ENCODE results near the gene LGR4.
A peak's percentile ranks its signal among the peaks of the same experiment; 100 is the strongest.

Gene LGR4

GRCh38 chr11:27460158-27460978 is 12.2 kb downstream of the LGR4 start:
- peaks cover 8 to 27% of the 10 kb centered on the region in 2 donors for H3K4me1 ChIP-seq (ENCODE audit: control insufficient read depth in 1 of 2, insufficient read depth in 2 of 2, low read length in 2 of 2)
- no peak overlapping the region for H3K9ac ChIP-seq (ENCODE audit: low read depth in 1 of 2, low read length in 2 of 2)

GRCh38 chr11:27459191-27459590 is 13.4 kb downstream of the LGR4 start:
- Histone ChIP-seq H3K9me3 (ENCODE audit: control insufficient read depth in 1 of 2, low read length in 2 of 2) (no peaks in the 10 kb centered on the region), H3K27me3 (ENCODE audit: control insufficient read depth in 1 of 2, insufficient read depth in 2 of 2, low read length in 2 of 2) (no peaks in the 10 kb centered on the region), H3K36me3 (ENCODE audit: control insufficient read depth in 1 of 2, insufficient read depth in 2 of 2, low read length in 2 of 2) (peaks cover 0 to 2% of the 10 kb centered on the region in 2 donors), H3K4me1 (ENCODE audit: control insufficient read depth in 1 of 2, insufficient read depth in 2 of 2, low read length in 2 of 2) (peaks cover 3 to 17% of the 10 kb centered on the region in 2 donors), H3K4me3 (ENCODE audit: low read depth in 1 of 2, low read length in 2 of 2) (no peak overlapping the region), H3K9ac (ENCODE audit: low read depth in 1 of 2, low read length in 2 of 2) (no peak overlapping the region), H3K27ac (ENCODE audit: low read depth, low read length) (no peak overlapping the region)

More at GRCh38 chr11:27460158-27460978, 12.2 kb downstream of the LGR4 start:
- Histone ChIP-seq H3K9me3 (ENCODE audit: control insufficient read depth in 1 of 2, low read length in 2 of 2) (no peaks in the 10 kb centered on the region), H3K27ac (ENCODE audit: low read depth, low read length) (no peak overlapping the region), H3K36me3 (ENCODE audit: control insufficient read depth in 1 of 2, insufficient read depth in 2 of 2, low read length in 2 of 2) (peaks cover 0 to 2% of the 10 kb centered on the region in 2 donors), H3K27me3 (ENCODE audit: control insufficient read depth in 1 of 2, insufficient read depth in 2 of 2, low read length in 2 of 2) (no peaks in the 10 kb centered on the region), H3K4me3 (ENCODE audit: low read depth in 1 of 2, low read length in 2 of 2) (no peak overlapping the region)

- Histone ChIP-seq H3K27ac (ENCODE audit: low read depth, low read length) (no peak overlapping the region), H3K27me3 (ENCODE audit: control insufficient read depth in 1 of 2, insufficient read depth in 2 of 2, low read length in 2 of 2) (no peaks in the 10 kb centered on the region), H3K9me3 (ENCODE audit: control insufficient read depth in 1 of 2, low read length in 2 of 2) (no peaks in the 10 kb centered on the region), H3K36me3 (ENCODE audit: control insufficient read depth in 1 of 2, insufficient read depth in 2 of 2, low read length in 2 of 2) (peaks cover 0 to 2% of the 10 kb centered on the region in 2 donors), H3K9ac (ENCODE audit: low read depth in 1 of 2, low read length in 2 of 2) (no peak overlapping the region), H3K4me1 (ENCODE audit: control insufficient read depth in 1 of 2, insufficient read depth in 2 of 2, low read length in 2 of 2) (peaks cover 3 to 12% of the 10 kb centered on the region in 2 donors), H3K4me3 (ENCODE audit: low read depth in 1 of 2, low read length in 2 of 2) (no peak overlapping the region)
Observed at GRCh38 chr11:27458182-27458581, 14.4 kb downstream of the LGR4 start.

GRCh38 chr11:27456795-27457329 is 15.7 kb downstream of the LGR4 start:
- H3K4me3 ChIP-seq (ENCODE audit: low read depth in 1 of 2, low read length in 2 of 2), result no peak overlapping the region
- H3K4me1 ChIP-seq (ENCODE audit: control insufficient read depth in 1 of 2, insufficient read depth in 2 of 2, low read length in 2 of 2), result peaks cover 9 to 17% of the 10 kb centered on the region in 2 donors
- H3K27ac ChIP-seq (ENCODE audit: low read depth, low read length), result no peak overlapping the region
- H3K9me3 ChIP-seq (ENCODE audit: control insufficient read depth in 1 of 2, low read length in 2 of 2), result no peaks in the 10 kb centered on the region
- H3K36me3 ChIP-seq (ENCODE audit: control insufficient read depth in 1 of 2, insufficient read depth in 2 of 2, low read length in 2 of 2), result peaks cover 0 to 2% of the 10 kb centered on the region in 2 donors
- no peak overlapping the region for H3K9ac ChIP-seq (ENCODE audit: low read depth in 1 of 2, low read length in 2 of 2)
- no peaks in the 10 kb centered on the region for H3K27me3 ChIP-seq (ENCODE audit: control insufficient read depth in 1 of 2, insufficient read depth in 2 of 2, low read length in 2 of 2)

GRCh38 chr11:27456140-27456794 is 16.3 kb downstream of the LGR4 start:
- Histone ChIP-seq H3K27me3 (ENCODE audit: control insufficient read depth in 1 of 2, insufficient read depth in 2 of 2, low read length in 2 of 2) (no peaks in the 10 kb centered on the region), H3K9ac (ENCODE audit: low read depth in 1 of 2, low read length in 2 of 2) (no peak overlapping the region), H3K9me3 (ENCODE audit: control insufficient read depth in 1 of 2, low read length in 2 of 2) (no peaks in the 10 kb centered on the region), H3K36me3 (ENCODE audit: control insufficient read depth in 1 of 2, insufficient read depth in 2 of 2, low read length in 2 of 2) (peaks cover 0 to 2% of the 10 kb centered on the region in 2 donors), H3K4me1 (ENCODE audit: control insufficient read depth in 1 of 2, insufficient read depth in 2 of 2, low read length in 2 of 2) (peaks cover 13 to 21% of the 10 kb centered on the region in 2 donors), H3K27ac (ENCODE audit: low read depth, low read length) (no peak overlapping the region), H3K4me3 (ENCODE audit: low read depth in 1 of 2, low read length in 2 of 2) (no peak overlapping the region)

GRCh38 chr11:27455667-27456066 is 16.9 kb downstream of the LGR4 start:
- Histone ChIP-seq H3K36me3 (ENCODE audit: control insufficient read depth in 1 of 2, insufficient read depth in 2 of 2, low read length in 2 of 2) (peaks cover 0 to 2% of the 10 kb centered on the region in 2 donors), H3K9ac (ENCODE audit: low read depth in 1 of 2, low read length in 2 of 2) (no peak overlapping the region), H3K4me3 (ENCODE audit: low read depth in 1 of 2, low read length in 2 of 2) (no peak overlapping the region), H3K4me1 (ENCODE audit: control insufficient read depth in 1 of 2, insufficient read depth in 2 of 2, low read length in 2 of 2) (peaks cover 16 to 24% of the 10 kb centered on the region in 2 donors), H3K9me3 (ENCODE audit: control insufficient read depth in 1 of 2, low read length in 2 of 2) (no peaks in the 10 kb centered on the region), H3K27ac (ENCODE audit: low read depth, low read length) (no peak overlapping the region), H3K27me3 (ENCODE audit: control insufficient read depth in 1 of 2, insufficient read depth in 2 of 2, low read length in 2 of 2) (no peaks in the 10 kb centered on the region)

- Histone ChIP-seq H3K9me3 (ENCODE audit: control insufficient read depth in 1 of 2, low read length in 2 of 2) (no peaks in the 10 kb centered on the region), H3K36me3 (ENCODE audit: control insufficient read depth in 1 of 2, insufficient read depth in 2 of 2, low read length in 2 of 2) (no peaks in the 10 kb centered on the region), H3K4me1 (ENCODE audit: control insufficient read depth in 1 of 2, insufficient read depth in 2 of 2, low read length in 2 of 2) (peaks cover 16 to 24% of the 10 kb centered on the region in 2 donors), H3K4me3 (ENCODE audit: low read depth in 1 of 2, low read length in 2 of 2) (no peak overlapping the region), H3K9ac (ENCODE audit: low read depth in 1 of 2, low read length in 2 of 2) (no peak overlapping the region), H3K27ac (ENCODE audit: low read depth, low read length) (no peak overlapping the region), H3K27me3 (ENCODE audit: control insufficient read depth in 1 of 2, insufficient read depth in 2 of 2, low read length in 2 of 2) (no peaks in the 10 kb centered on the region)
Observed at GRCh38 chr11:27453701-27454100, 18.9 kb downstream of the LGR4 start.

- no peak overlapping the region for H3K9ac ChIP-seq (ENCODE audit: low read depth in 1 of 2, low read length in 2 of 2)
- H3K4me3 ChIP-seq (ENCODE audit: low read depth in 1 of 2, low read length in 2 of 2), result peak overlapping the region in 1 of 2 donors; percentile 26
- H3K27ac ChIP-seq (ENCODE audit: low read depth, low read length), result no peak overlapping the region
- peaks cover 16 to 24% of the 10 kb centered on the region in 2 donors for H3K4me1 ChIP-seq (ENCODE audit: control insufficient read depth in 1 of 2, insufficient read depth in 2 of 2, low read length in 2 of 2)
- H3K36me3 ChIP-seq (ENCODE audit: control insufficient read depth in 1 of 2, insufficient read depth in 2 of 2, low read length in 2 of 2), result no peaks in the 10 kb centered on the region
- H3K27me3 ChIP-seq (ENCODE audit: control insufficient read depth in 1 of 2, insufficient read depth in 2 of 2, low read length in 2 of 2), result no peaks in the 10 kb centered on the region
- H3K9me3 ChIP-seq (ENCODE audit: control insufficient read depth in 1 of 2, low read length in 2 of 2), result no peaks in the 10 kb centered on the region
Observed at GRCh38 chr11:27452147-27452546, 20.4 kb downstream of the LGR4 start.

GRCh38 chr11:27451244-27451965 is 21.2 kb downstream of the LGR4 start:
- Histone ChIP-seq H3K4me1 (ENCODE audit: control insufficient read depth in 1 of 2, insufficient read depth in 2 of 2, low read length in 2 of 2) (peaks cover 14 to 22% of the 10 kb centered on the region in 2 donors), H3K4me3 (ENCODE audit: low read depth in 1 of 2, low read length in 2 of 2) (peak overlapping the region in 1 of 2 donors; percentile 26), H3K27me3 (ENCODE audit: control insufficient read depth in 1 of 2, insufficient read depth in 2 of 2, low read length in 2 of 2) (no peaks in the 10 kb centered on the region), H3K27ac (ENCODE audit: low read depth, low read length) (no peak overlapping the region), H3K9ac (ENCODE audit: low read depth in 1 of 2, low read length in 2 of 2) (no peak overlapping the region), H3K36me3 (ENCODE audit: control insufficient read depth in 1 of 2, insufficient read depth in 2 of 2, low read length in 2 of 2) (no peaks in the 10 kb centered on the region), H3K9me3 (ENCODE audit: control insufficient read depth in 1 of 2, low read length in 2 of 2) (no peaks in the 10 kb centered on the region)

All from duodenal mucosa (tissue), 2 donors.